Umbilical cord (tissue), 2 donors: ENCODE measurements around the gene GULP1. TPM values are rescaled to one million over a fixed set of nuclear protein-coding genes. Genes with fewer than 3 reads are reported as not detected.
"Not testable (repeated sequence)": the region's sequence is repeated elsewhere in the genome, so short reads cannot be mapped to it uniquely, and the experiment has no call there.

Experiments used
- DNase-seq: peaks from one replicate; pipeline ENCODE4 v3.0.0-alpha.2; 2015; ENCODE audit warnings: low spot score
- total RNA-seq: library from RNA; depleted of rRNA; stranded (reverse); fragments of >200 nt; gene quantifications from one replicate; pipeline ENCODE4 v1.2.3, GENCODE V29; 2014; ENCODE audit warnings: low replicate concordance; ENCODE audit not compliant: insufficient read depth

Gene GULP1
- 64.3 TPM for total RNA-seq

GRCh38 chr2:188291617-188292347, at the start of gene GULP1:
GULP1 (plus strand) TSS chr2:188291874; CDS start chr2:188477703, 185,829 bp downstream.
- DNase-seq: peak; percentile 89

- peak; percentile 18 for DNase-seq
Measured at GRCh38 chr2:188243381-188243780, 48.3 kb upstream of the GULP1 start.

GRCh38 chr2:188244383-188244782, 47.3 kb upstream of the GULP1 start:
- DNase-seq: no peak

GRCh38 chr2:188245230-188245629, 46.4 kb upstream of the GULP1 start:
- no peak for DNase-seq

GRCh38 chr2:188248513-188248912, 43.2 kb upstream of the GULP1 start:
- no peak for DNase-seq

- DNase-seq: no peak
Measured at GRCh38 chr2:188251034-188251433, 40.6 kb upstream of the GULP1 start.

GRCh38 chr2:188256420-188256819, 35.3 kb upstream of the GULP1 start:
- no peak for DNase-seq

- DNase-seq: no peak
Measured at GRCh38 chr2:188265315-188265714, 26.4 kb upstream of the GULP1 start.

- DNase-seq: no peak
Measured at GRCh38 chr2:188267776-188268175, 23.9 kb upstream of the GULP1 start.

- no peak for DNase-seq
Measured at GRCh38 chr2:188269004-188269403, 22.7 kb upstream of the GULP1 start.

- no peak for DNase-seq
Measured at GRCh38 chr2:188272121-188272520, 19.6 kb upstream of the GULP1 start.

- DNase-seq: no peak
Measured at GRCh38 chr2:188274274-188274673, 17.4 kb upstream of the GULP1 start.

- no peak for DNase-seq
Measured at GRCh38 chr2:188276255-188276654, 15.4 kb upstream of the GULP1 start.

- DNase-seq: no peak
Measured at GRCh38 chr2:188277786-188278185, 13.9 kb upstream of the GULP1 start.

- no peak for DNase-seq
Measured at GRCh38 chr2:188278388-188279092, 13.1 kb upstream of the GULP1 start.

- DNase-seq: no peak
Measured at GRCh38 chr2:188279093-188279445, 12.6 kb upstream of the GULP1 start.

GRCh38 chr2:188280811-188281222, 10.9 kb upstream of the GULP1 start:
- DNase-seq: no peak

GRCh38 chr2:188282907-188283306, 8.8 kb upstream of the GULP1 start:
- DNase-seq: no peak

GRCh38 chr2:188284251-188284650, 7.4 kb upstream of the GULP1 start:
- DNase-seq: not testable (repeated sequence)

- DNase-seq: no peak
Measured at GRCh38 chr2:188285049-188285448, 6.6 kb upstream of the GULP1 start.

- no peak for DNase-seq
Measured at GRCh38 chr2:188285774-188286173, 5.9 kb upstream of the GULP1 start.

GRCh38 chr2:188291142-188291616, 495 bp upstream of the GULP1 start:
- DNase-seq: no peak
